Stomach smooth muscle (tissue), 2 donors: ENCODE results near the gene EVI5.

Source experiments
- H3K27ac ChIP-seq: one replicate; pipeline ENCODE4 v1.7.0; 2013; ENCODE audit warnings: mild to moderate bottlenecking, low read length, inconsistent platforms
- H3K27me3 ChIP-seq, 2 donors: one replicate each; pipeline ENCODE4 v1.7.0; 2013; ENCODE audit warnings: low read length in 2 of 2; ENCODE audit not compliant: insufficient read depth in 2 of 2, control insufficient read depth in 1 of 2
- H3K36me3 ChIP-seq, 2 donors: one replicate each; pipeline ENCODE4 v1.7.0; 2013; ENCODE audit warnings: low read length in 2 of 2; ENCODE audit not compliant: control insufficient read depth in 2 of 2, insufficient read depth in 2 of 2
- H3K4me1 ChIP-seq: one replicate; pipeline ENCODE4 v1.7.0; 2013; ENCODE audit warnings: low read length; ENCODE audit not compliant: control insufficient read depth, insufficient read depth
- H3K4me3 ChIP-seq, 2 donors: one replicate each; pipeline ENCODE4 v1.7.0; 2013; ENCODE audit warnings: low read length in 2 of 2
- H3K9ac ChIP-seq, 2 donors: one replicate each; pipeline ENCODE4 v1.7.0; 2013; ENCODE audit warnings: low read length in 2 of 2, mild to moderate bottlenecking in 1 of 2
- H3K9me3 ChIP-seq, 2 donors: one replicate each; pipeline ENCODE4 v1.7.0; 2013; ENCODE audit warnings: low read length in 2 of 2; ENCODE audit not compliant: control insufficient read depth in 2 of 2
- donor health status: healthy.
- donor health status: Pancreatic carcinoma.

EVI5 gene

GRCh38 chr1:92476071-92476631, 308.8 kb downstream of the EVI5 start:
- Histone ChIP-seq H3K36me3 (no peaks in the 10 kb centered on the region), H3K27me3 (peaks cover 19 to 22% of the 10 kb centered on the region in 2 donors), H3K4me1 (peaks cover 4% of the 10 kb centered on the region), H3K9ac (no peak overlapping the region), H3K27ac (no peak overlapping the region), H3K4me3 (no peak overlapping the region), H3K9me3 (no peaks in the 10 kb centered on the region)

DNA sequence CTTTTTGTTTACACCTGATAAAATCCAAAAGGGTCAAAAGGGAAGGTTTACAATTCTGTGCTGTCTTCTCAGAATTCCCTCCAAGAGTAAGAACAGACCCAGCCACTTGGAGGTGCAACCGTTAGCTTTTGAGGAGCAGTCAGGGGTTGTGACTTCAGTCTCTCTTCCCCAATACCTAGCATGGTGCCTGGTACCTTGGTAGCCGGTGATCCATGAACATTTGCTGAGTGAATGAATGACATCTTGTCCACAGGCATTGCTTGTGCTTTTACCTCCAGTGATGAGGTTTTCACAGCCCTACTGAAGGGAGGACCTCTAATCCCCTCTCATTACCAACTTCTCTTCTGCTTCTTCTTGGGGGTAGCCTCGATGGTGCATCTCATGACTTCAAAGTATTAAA, 309.9 kb downstream of the EVI5 start:
- Histone ChIP-seq H3K27me3 (peaks cover 8 to 15% of the 10 kb centered on the region in 2 donors), H3K4me1 (no peaks in the 10 kb centered on the region), H3K36me3 (no peaks in the 10 kb centered on the region), H3K9ac (no peak overlapping the region), H3K9me3 (no peaks in the 10 kb centered on the region), H3K27ac (no peak overlapping the region), H3K4me3 (no peak overlapping the region)

DNA sequence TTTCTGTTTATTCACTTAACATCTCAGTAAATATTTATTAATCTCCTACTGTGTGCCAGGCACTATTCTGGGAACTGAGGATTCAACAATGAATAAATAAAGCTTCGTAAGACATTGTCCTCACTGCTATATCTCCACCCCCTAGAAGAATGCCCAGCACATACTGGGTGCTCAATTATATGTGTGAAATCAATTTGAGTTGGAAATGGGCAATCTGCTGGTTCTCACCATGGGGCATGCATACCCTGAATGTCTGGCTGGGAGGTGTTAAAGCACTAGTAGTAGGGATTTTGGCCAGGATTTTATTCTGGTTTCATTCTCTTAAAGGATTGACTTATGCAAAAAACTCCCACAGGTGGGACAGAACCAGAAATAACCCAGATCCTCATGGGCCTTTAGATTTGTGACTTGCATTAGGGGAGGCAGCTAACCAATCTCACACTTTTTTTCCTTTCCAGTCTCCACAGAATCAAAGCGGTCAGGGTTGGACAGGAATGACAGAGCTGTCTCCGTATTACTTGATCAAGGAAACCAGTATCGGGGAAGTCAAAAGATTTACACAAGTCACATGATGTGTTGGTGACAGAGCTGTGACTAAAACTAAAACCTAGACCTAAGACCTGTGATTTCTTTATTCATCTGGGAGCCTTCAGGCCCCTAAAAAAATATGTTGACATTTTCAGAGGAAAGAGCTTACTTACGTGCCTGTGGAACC, 311.0 kb downstream of the EVI5 start:
- no peak overlapping the region for H3K27ac ChIP-seq

DNA sequence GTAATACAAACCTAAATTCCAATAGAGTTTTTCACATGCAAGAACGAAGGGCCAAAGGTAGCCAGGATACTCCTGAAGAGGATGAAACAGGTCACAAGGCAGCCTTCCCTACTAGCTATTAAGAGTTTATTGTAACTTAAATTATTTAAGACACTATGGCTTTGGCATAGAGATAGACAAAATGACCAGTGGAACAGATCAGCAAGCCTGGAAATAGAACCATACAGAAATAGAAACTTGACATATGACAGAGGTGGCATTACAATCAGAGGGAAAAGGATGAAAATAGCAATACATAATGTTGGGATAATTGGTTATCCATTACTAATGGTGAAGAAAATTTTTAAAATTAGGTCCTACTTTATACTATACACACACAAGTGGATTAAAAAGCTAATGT, 314.7 kb downstream of the EVI5 start:
- H3K4me1 ChIP-seq, result no peaks in the 10 kb centered on the region
- no peak overlapping the region for H3K27ac ChIP-seq
- H3K27me3 ChIP-seq, result peaks cover 0 to 2% of the 10 kb centered on the region in 2 donors
- no peaks in the 10 kb centered on the region for H3K36me3 ChIP-seq
- H3K4me3 ChIP-seq, result no peak overlapping the region
- no peaks in the 10 kb centered on the region for H3K9me3 ChIP-seq
- H3K9ac ChIP-seq, result no peak overlapping the region

More for the DNA sequence above, 311.0 kb downstream of the EVI5 start:
- no peaks in the 10 kb centered on the region for H3K9me3 ChIP-seq
- no peak overlapping the region for H3K9ac ChIP-seq
- no peaks in the 10 kb centered on the region for H3K4me1 ChIP-seq
- no peak overlapping the region for H3K4me3 ChIP-seq
- H3K27me3 ChIP-seq, result peaks cover 0 to 10% of the 10 kb centered on the region in 2 donors
- H3K36me3 ChIP-seq, result no peaks in the 10 kb centered on the region

DNA sequence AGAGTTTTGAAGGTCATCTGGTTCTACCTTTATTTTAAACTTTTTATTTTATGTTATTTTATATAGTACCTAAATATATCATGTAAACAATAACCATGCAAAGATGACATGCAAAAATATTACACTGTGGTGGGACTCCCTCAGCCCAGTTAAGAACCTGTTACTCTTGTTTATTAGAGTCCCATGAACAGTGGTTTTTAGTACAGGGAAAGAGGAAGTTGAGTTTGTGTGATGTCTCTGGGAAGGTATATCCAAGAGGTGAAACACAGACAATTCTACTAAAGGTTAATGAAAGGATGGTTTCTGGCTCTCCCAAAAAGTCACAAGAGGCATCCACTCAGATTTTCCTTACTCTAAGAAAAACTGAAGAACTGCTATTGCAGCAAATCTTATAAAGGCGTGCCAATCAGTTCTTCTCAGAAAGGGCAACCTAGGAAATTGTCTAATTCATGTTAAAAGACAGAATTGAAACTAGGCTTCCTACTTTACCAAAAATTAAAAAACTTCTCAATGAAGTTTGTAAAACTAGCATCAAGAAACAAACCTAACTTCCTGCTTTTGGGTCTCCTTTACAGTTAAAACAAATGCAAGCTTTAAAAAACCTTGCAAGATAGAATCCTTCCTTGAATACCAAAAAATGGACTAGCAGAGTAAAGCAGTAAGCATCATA, 318.1 kb downstream of the EVI5 start:
- H3K9ac ChIP-seq, result no peak overlapping the region
- H3K4me3 ChIP-seq, result no peak overlapping the region
- H3K27ac ChIP-seq, result no peak overlapping the region
- H3K27me3 ChIP-seq, result no peaks in the 10 kb centered on the region
- H3K36me3 ChIP-seq, result no peaks in the 10 kb centered on the region
- no peaks in the 10 kb centered on the region for H3K9me3 ChIP-seq
- no peaks in the 10 kb centered on the region for H3K4me1 ChIP-seq

DNA sequence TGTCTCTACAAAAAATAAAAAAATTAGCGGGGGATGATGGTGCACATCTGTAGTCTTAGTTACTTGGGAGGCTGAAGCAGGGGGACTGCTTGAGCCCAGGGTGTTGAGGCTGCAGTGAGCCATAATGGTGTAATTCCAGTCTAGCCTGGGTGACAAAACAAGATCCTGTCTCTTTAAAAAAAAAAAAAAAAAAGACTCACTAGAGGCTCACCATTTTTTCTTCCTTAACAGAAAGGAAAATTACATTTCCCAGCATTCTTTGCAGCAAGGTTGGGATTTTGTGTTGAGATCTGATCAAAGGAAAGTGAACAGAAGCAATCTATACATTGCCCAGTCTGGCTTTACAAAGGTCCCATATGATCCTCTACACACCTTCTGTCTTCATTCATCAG, 319.7 kb downstream of the EVI5 start:
- H3K9ac ChIP-seq, result no peak overlapping the region
- no peak overlapping the region for H3K4me3 ChIP-seq
- H3K4me1 ChIP-seq, result no peaks in the 10 kb centered on the region
- no peak overlapping the region for H3K27ac ChIP-seq
- no peaks in the 10 kb centered on the region for H3K27me3 ChIP-seq
- no peaks in the 10 kb centered on the region for H3K9me3 ChIP-seq
- no peaks in the 10 kb centered on the region for H3K36me3 ChIP-seq

DNA sequence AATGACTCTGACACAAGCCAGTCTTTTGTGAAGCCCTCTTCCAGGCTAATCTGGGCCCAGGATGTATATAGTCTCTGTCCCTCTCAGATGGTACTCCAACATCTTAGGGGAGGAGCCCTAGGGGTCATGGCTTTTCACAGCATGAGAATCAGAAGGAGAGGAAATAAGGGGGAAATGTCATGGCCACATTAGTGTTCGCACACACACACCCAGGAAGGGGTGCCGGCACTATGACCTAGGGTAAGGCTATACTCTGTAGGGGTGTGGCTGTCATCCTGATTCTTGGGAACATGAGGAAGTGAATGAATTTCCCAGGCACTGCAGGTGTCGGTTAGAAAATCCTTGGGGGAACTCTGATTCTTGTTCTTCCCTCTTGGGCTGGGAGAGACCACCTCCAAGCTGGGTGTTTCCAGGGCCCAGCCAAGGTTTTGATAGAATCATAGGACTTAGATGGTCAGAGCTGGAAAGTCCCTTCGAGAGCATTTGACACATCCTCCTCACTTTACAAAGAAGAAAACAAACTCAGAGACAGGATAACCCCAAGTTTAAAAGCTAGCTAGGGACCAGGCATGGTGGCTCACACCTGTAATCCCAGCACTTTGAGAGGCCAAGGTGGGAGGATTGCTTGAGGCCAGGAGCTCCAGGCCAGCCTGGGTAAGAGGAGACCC, 320.2 kb downstream of the EVI5 start:
- no peaks in the 10 kb centered on the region for H3K9me3 ChIP-seq
- H3K9ac ChIP-seq, result no peak overlapping the region
- H3K4me1 ChIP-seq, result no peaks in the 10 kb centered on the region
- H3K36me3 ChIP-seq, result no peaks in the 10 kb centered on the region
- no peak overlapping the region for H3K4me3 ChIP-seq
- H3K27ac ChIP-seq, result no peak overlapping the region
- H3K27me3 ChIP-seq, result no peaks in the 10 kb centered on the region

- Histone ChIP-seq H3K4me1 (no peaks in the 10 kb centered on the region), H3K9me3 (no peaks in the 10 kb centered on the region), H3K36me3 (no peaks in the 10 kb centered on the region), H3K27ac (no peak overlapping the region), H3K4me3 (no peak overlapping the region), H3K27me3 (no peaks in the 10 kb centered on the region), H3K9ac (no peak overlapping the region)
Measured at GRCh38 chr1:92461364-92462097, 323.4 kb downstream of the EVI5 start.

DNA sequence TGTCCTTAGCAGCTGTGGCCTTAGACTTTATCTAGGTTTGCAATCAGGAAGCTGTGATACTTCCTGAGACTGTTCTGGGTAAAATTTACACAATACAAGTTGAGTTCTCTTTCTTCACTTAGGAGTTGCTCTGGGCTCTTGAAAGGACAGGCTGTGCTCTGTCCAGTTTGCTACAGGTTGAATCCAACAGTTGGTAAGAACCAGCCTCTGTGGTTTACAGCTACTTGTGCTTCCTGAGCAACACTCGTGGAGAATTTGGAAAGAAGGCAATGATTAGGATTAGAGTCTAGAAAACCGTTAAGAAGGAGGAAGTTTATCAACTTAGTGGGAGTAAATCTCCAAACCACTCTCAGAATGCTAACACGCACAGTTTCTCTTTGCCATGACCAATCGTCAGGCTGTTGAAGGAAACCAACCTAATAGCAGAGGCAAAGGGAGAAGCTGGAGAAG, 325.0 kb downstream of the EVI5 start:
- Histone ChIP-seq H3K27ac (no peak overlapping the region), H3K27me3 (no peaks in the 10 kb centered on the region), H3K4me3 (no peak overlapping the region), H3K9me3 (no peaks in the 10 kb centered on the region), H3K9ac (no peak overlapping the region), H3K36me3 (no peaks in the 10 kb centered on the region), H3K4me1 (no peaks in the 10 kb centered on the region)
